Neuron (in vitro differentiated cells): ENCODE data around the gene FSTL4.

Experiments used
- H2AFZ ChIP-seq: one replicate; pipeline ENCODE4 v1.6.1; 2013; ENCODE audit warnings: low read depth, mild to moderate bottlenecking, inconsistent platforms, low read length, moderate library complexity
- H3K27me3 ChIP-seq: one replicate; pipeline ENCODE4 v1.6.1; 2013; ENCODE audit warnings: low read length; ENCODE audit not compliant: insufficient read depth
- H3K36me3 ChIP-seq: one replicate; pipeline ENCODE4 v1.6.1; 2013; ENCODE audit warnings: low read length; ENCODE audit not compliant: insufficient read depth
- H3K4me1 ChIP-seq: one replicate; pipeline ENCODE4 v1.6.1; 2013; ENCODE audit warnings: low read length; ENCODE audit not compliant: insufficient read depth
- H3K4me3 ChIP-seq: 2 replicates; pipeline ENCODE4 v1.5.1; 2013; ENCODE audit warnings: mild to moderate bottlenecking, low read length, moderate library complexity
- H3K9me3 ChIP-seq: one replicate; pipeline ENCODE4 v1.6.1; 2013; ENCODE audit warnings: low read length

Gene FSTL4

DNA sequence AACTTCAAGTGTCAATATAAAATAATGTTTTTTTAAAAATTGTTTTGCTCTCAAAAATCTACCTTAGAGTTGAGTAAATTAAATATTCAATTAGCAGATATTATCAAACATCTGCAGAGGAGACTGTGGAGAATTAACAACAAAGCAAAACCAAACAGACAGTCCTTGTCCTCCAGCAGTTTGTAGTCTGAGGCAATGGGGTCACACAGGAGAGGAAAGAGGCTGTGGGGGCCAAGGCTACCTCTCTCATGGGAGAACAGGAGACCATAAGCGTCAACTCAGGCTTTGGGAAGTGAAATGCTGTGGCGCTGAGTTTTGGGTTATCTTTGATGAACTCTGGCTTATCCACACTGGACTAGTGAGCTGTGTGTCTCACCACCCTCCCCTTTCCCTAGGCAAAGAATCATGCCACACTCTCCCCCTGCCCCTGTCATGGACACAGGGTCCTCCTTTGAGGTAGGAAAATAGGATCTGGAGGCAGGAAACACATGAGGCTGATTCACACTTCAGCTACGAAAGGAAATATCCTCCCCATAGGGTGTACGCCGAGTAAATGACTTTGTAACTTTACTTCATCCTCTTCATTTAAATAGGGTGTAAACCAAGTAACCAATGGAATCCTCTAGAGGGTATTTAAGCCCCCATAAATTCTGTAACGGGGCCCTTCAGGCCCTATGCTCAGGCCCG is 152.7 kb downstream of the FSTL4 start:
- Histone ChIP-seq H3K27me3 (no peaks in the 10 kb centered on the region), H3K9me3 (no peaks in the 10 kb centered on the region), H3K4me1 (no peaks in the 10 kb centered on the region), H3K36me3 (no peaks in the 10 kb centered on the region), H2AFZ (no peak overlapping the region), H3K4me3 (no peak overlapping the region)

- no peak overlapping the region for H3K4me3 ChIP-seq
- no peaks in the 10 kb centered on the region for H3K9me3 ChIP-seq
- no peaks in the 10 kb centered on the region for H3K36me3 ChIP-seq
- H2AFZ ChIP-seq: no peak overlapping the region
- no peaks in the 10 kb centered on the region for H3K4me1 ChIP-seq
- H3K27me3 ChIP-seq: no peaks in the 10 kb centered on the region
Measured at GRCh38 chr5:133458435-133458834, 153.9 kb downstream of the FSTL4 start.

- no peaks in the 10 kb centered on the region for H3K36me3 ChIP-seq
- no peaks in the 10 kb centered on the region for H3K4me1 ChIP-seq
- H3K27me3 ChIP-seq: no peaks in the 10 kb centered on the region
- no peaks in the 10 kb centered on the region for H3K9me3 ChIP-seq
- H2AFZ ChIP-seq: no peak overlapping the region
- no peak overlapping the region for H3K4me3 ChIP-seq
Measured at GRCh38 chr5:133457439-133458355, 154.6 kb downstream of the FSTL4 start.

DNA sequence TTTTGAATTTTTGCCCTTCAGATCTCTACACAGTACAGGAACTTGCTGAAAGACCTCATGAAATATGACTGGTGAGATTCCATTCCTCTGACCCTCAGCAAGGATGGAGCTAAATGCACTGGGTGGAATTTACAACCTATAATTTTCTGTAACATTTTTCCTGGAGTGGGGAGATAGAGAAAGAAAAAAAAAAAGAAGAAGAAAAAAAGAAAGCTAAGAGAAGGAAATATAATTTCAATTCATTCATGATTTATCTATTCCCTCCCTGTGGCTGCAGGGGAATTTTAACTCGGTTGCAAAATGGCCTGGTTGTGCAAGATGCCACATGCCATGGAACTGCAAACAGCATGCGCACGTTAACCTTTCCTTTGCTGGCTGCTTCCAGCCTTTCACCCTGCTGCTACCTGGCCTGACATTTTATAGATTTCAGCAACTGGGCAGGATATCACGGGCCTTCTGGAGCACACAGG is 155.4 kb downstream of the FSTL4 start:
- Histone ChIP-seq H3K27me3 (no peaks in the 10 kb centered on the region), H2AFZ (no peak overlapping the region), H3K4me3 (no peak overlapping the region), H3K36me3 (no peaks in the 10 kb centered on the region), H3K9me3 (no peaks in the 10 kb centered on the region), H3K4me1 (no peaks in the 10 kb centered on the region)

DNA sequence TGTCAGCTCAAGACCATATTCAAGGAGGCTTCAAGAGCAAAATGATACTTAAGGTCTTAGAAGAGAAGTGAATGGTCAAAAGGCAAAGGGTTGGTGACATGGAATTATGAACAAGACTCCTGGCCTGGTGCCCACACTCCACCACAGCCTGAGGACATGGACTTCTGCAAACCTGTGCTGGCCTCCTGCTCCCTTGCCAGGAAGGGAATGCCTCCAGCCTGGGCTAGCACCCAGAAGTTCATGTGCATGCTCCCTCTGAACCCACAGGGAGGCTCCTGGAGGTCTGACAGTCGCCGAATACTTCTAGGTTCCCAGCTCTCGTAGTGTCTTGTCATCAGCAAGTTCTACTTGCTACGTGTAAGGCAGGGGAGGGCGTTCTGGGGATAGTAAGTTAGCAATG is 156.7 kb downstream of the FSTL4 start:
- H3K9me3 ChIP-seq: no peaks in the 10 kb centered on the region
- H3K36me3 ChIP-seq: no peaks in the 10 kb centered on the region
- no peaks in the 10 kb centered on the region for H3K4me1 ChIP-seq
- no peak overlapping the region for H2AFZ ChIP-seq
- no peak overlapping the region for H3K4me3 ChIP-seq
- no peaks in the 10 kb centered on the region for H3K27me3 ChIP-seq

DNA sequence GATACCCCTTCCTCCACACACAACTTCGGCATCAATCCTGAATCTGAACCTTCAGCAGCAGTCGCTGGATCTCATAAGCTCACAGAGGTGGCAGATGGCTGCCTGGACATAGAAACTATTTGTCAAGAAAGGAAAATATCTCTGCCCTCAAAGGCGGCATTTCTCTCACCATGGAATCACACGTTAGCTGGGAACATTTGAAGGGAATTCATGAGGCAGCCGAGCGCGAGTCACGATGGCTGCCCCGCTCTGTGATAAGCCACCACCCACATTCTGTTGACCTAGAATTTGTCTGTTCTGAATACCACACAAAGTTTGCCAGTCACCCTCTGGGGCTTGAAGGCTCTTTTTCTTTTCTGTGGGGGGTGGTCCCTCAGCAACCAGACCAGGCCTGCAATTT is 157.9 kb downstream of the FSTL4 start:
- Histone ChIP-seq H3K9me3 (no peaks in the 10 kb centered on the region), H3K36me3 (no peaks in the 10 kb centered on the region), H3K27me3 (no peaks in the 10 kb centered on the region), H3K4me3 (no peak overlapping the region), H3K4me1 (no peaks in the 10 kb centered on the region), H2AFZ (no peak overlapping the region)

DNA sequence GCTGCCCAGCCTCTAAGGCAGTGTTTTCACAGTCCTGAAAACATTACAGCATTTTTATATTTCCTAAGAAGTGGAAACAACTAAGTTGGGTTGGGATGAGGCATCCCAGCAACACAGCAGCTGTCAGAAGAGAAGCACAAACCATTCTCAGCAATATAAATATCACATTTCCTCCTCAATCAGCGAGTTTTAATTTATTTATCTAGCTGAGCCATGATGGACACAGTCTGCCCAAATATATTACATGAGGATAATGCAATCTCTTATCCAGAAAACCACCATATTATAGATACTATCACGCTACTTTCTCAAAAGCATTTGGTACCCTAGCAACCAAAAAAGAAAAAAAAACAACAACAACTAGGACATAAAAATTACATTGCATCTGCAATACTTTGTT is 158.5 kb downstream of the FSTL4 start:
- H3K4me3 ChIP-seq: no peak overlapping the region
- H3K27me3 ChIP-seq: no peaks in the 10 kb centered on the region
- H2AFZ ChIP-seq: no peak overlapping the region
- no peaks in the 10 kb centered on the region for H3K4me1 ChIP-seq
- H3K36me3 ChIP-seq: no peaks in the 10 kb centered on the region
- H3K9me3 ChIP-seq: no peaks in the 10 kb centered on the region

DNA sequence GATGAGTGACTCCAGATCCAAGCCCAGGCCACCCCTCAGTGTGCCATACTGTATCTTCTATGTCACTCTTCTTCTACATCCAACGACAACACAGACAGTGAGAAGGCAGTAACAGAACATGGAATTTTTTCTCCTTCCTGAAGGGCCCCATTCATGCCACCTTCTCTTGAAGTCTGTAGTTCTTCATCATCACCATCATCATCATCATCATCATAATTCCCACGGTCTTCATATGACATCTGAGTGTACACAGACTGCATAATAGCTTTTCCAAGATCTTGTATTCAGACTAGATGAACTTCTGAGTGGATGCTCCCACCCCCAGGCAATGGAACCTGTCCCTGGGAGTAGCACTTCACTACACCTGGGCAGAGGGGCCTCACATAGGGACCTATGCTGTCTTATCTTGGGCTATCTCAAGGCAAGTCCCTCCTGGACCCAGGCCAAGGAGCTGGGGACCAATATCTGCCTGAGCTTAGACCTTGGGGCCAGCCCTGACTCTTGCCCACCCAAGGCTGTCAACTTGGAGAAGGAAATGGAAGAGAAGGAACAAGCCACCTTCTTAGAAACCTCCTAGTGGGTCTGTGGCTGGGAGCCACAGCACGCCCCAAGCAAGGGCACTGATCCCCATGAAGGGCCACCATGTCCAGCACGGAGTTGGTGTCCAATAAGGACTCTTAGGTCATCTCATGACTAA is 159.1 kb downstream of the FSTL4 start:
- Histone ChIP-seq H3K36me3 (no peaks in the 10 kb centered on the region), H2AFZ (no peak overlapping the region), H3K9me3 (no peaks in the 10 kb centered on the region), H3K27me3 (no peaks in the 10 kb centered on the region), H3K4me1 (no peaks in the 10 kb centered on the region), H3K4me3 (no peak overlapping the region)

- no peaks in the 10 kb centered on the region for H3K4me1 ChIP-seq
- H2AFZ ChIP-seq: no peak overlapping the region
- no peaks in the 10 kb centered on the region for H3K9me3 ChIP-seq
- no peak overlapping the region for H3K4me3 ChIP-seq
- no peaks in the 10 kb centered on the region for H3K36me3 ChIP-seq
- H3K27me3 ChIP-seq: no peaks in the 10 kb centered on the region
Measured at GRCh38 chr5:133451926-133452325, 160.4 kb downstream of the FSTL4 start.

- Histone ChIP-seq H3K36me3 (no peaks in the 10 kb centered on the region), H3K4me1 (no peaks in the 10 kb centered on the region), H3K4me3 (no peak overlapping the region), H3K9me3 (no peaks in the 10 kb centered on the region), H3K27me3 (no peaks in the 10 kb centered on the region), H2AFZ (no peak overlapping the region)
Measured at GRCh38 chr5:133450286-133450685, 162.1 kb downstream of the FSTL4 start.

GRCh38 chr5:133449181-133449580 is 163.2 kb downstream of the FSTL4 start:
- Histone ChIP-seq H3K9me3 (no peaks in the 10 kb centered on the region), H3K4me1 (no peaks in the 10 kb centered on the region), H3K36me3 (no peaks in the 10 kb centered on the region), H3K27me3 (no peaks in the 10 kb centered on the region), H3K4me3 (no peak overlapping the region), H2AFZ (no peak overlapping the region)

DNA sequence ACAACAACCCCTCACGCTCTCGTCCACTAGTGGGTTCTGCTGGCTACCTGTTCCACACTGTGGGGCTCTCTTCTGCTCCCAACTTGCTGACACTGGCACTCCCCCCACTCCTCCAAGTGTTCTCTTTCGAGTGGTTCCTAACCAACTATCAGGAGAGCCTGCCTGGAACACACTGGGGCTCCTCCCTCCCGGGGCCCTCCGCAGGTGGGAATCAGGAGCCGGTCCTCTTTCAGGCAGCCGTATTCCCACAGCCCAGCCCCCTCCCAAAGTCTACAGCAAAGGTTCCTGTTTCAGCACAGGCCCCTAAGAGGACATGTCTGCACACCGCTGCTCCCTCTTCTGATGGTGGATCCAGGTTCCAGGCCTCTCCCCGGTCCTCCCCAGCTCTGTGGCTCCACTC is 165.9 kb downstream of the FSTL4 start:
- no peaks in the 10 kb centered on the region for H3K27me3 ChIP-seq
- H3K4me1 ChIP-seq: no peaks in the 10 kb centered on the region
- no peak overlapping the region for H3K4me3 ChIP-seq
- no peaks in the 10 kb centered on the region for H3K9me3 ChIP-seq
- H3K36me3 ChIP-seq: no peaks in the 10 kb centered on the region
- H2AFZ ChIP-seq: no peak overlapping the region

DNA sequence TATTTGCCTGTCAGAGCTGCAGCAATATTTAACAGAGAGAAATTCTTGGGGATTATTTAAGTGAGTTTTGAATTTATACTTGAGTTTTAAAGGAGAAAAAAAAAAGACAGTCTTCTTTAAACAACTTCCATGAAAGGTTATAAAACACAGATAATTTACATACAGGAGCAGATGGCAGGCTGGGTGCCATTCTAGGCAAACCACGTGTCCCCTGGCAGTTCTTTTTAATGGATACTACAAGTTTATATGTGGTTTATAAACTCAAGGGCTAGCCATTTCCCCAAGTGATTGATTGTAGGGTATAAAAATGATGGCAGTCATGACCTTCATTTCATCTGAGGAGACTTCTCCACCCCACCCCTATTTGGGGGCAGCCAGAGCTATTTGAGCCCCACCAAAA is 166.6 kb downstream of the FSTL4 start:
- H3K9me3 ChIP-seq: no peaks in the 10 kb centered on the region
- no peaks in the 10 kb centered on the region for H3K36me3 ChIP-seq
- no peaks in the 10 kb centered on the region for H3K27me3 ChIP-seq
- H3K4me1 ChIP-seq: no peaks in the 10 kb centered on the region
- no peak overlapping the region for H2AFZ ChIP-seq
- no peak overlapping the region for H3K4me3 ChIP-seq
